WTC11 (cell line): ENCODE data around the gene CEP135. TPM values are rescaled to one million over a fixed set of nuclear protein-coding genes. Genes with fewer than 3 reads are reported as not detected.

Experiments
- ATAC-seq: fragments of 200-7000 bp; cut with Tn5 transposase; 2 replicates; pipeline ENCODE4 v1.10.0; 2021; ENCODE audit warnings: mild to moderate bottlenecking, moderate library complexity
- Bru-seq: library from RNA; stranded (reverse); fragments of 400-500 nt; gene quantifications from one replicate; lab custom pipeline; 2021; lab: Mats Ljungman, UMichigan
- CTCF ChIA-PET: fragments of 300-600 bp; sonication (Branson Sonifier 250); formaldehyde crosslinking; loops from one replicate; lab custom pipeline; 2021; ENCODE audit warnings: antibody characterized with exemption; lab: Charles Lee
- POLR2A ChIA-PET: fragments of 350-600 bp; sonication (Branson Sonifier 250); formaldehyde crosslinking; loops from one replicate; lab custom pipeline; 2021; ENCODE audit warnings: antibody characterized with exemption; lab: Charles Lee
- DNase-seq: peaks from one replicate; pipeline ENCODE4 v3.0.0; 2021; ENCODE audit warnings: low spot score
- H3K27ac Mint-ChIP-seq: 2 replicates; pipeline ENCODE4 v1.8.0; 2021; ENCODE audit warnings: mixed read lengths
- H3K27me3 Mint-ChIP-seq: 2 replicates; pipeline ENCODE4 v1.8.0; 2021; ENCODE audit warnings: low read depth, mild to moderate bottlenecking, moderate library complexity, mixed read lengths
- H3K36me3 Mint-ChIP-seq: 2 replicates; pipeline ENCODE4 v1.8.0; 2021; ENCODE audit warnings: mixed read lengths
- H3K4me1 Mint-ChIP-seq: 2 replicates; pipeline ENCODE4 v1.8.0; 2022; ENCODE audit warnings: mixed read lengths
- H3K4me3 Mint-ChIP-seq: 2 replicates; pipeline ENCODE4 v1.8.0; 2021; ENCODE audit warnings: mild to moderate bottlenecking, moderate library complexity, mixed read lengths
- H3K9me3 Mint-ChIP-seq: 2 replicates; pipeline ENCODE4 v1.8.0; 2021; ENCODE audit warnings: mixed read lengths
- ATF1 ChIP-seq: sonication (generic); formaldehyde crosslinking; IDR thresholded peaks from 2 replicates; pipeline ENCODE4 v1.8.1; 2023; ENCODE audit warnings: mild to moderate bottlenecking, moderate library complexity, missing genetic modification reagents
- FOXK1 ChIP-seq: sonication (generic); formaldehyde crosslinking; IDR thresholded peaks from 2 replicates; pipeline ENCODE4 v1.8.0; 2022; ENCODE audit warnings: mild to moderate bottlenecking, moderate library complexity, missing genetic modification reagents
- GRHL2 ChIP-seq: fragments of 250-450 bp; sonication (Bioruptor Pico); IDR thresholded peaks from 2 replicates; pipeline ENCODE4 v1.8.0; 2022; ENCODE audit warnings: mild to moderate bottlenecking, moderate library complexity; ENCODE audit not compliant: insufficient replicate concordance, severe bottlenecking
- JAZF1 ChIP-seq: fragments of 250-450 bp; sonication (Bioruptor Pico); IDR thresholded peaks from 2 replicates; pipeline ENCODE4 v1.9.0; 2021; ENCODE audit warnings: moderate library complexity, mild to moderate bottlenecking, inconsistent platforms
- MYBL2 ChIP-seq: sonication (generic); formaldehyde crosslinking; IDR thresholded peaks from 2 replicates; pipeline ENCODE4 v1.8.1; 2023; ENCODE audit warnings: mild to moderate bottlenecking, moderate library complexity, missing genetic modification reagents
- NFYB ChIP-seq: sonication (generic); formaldehyde crosslinking; conservative IDR thresholded peaks from 2 replicates; pipeline ENCODE4 v1.8.0; 2022; ENCODE audit warnings: low read depth, missing genetic modification reagents
- NR2C2 ChIP-seq: sonication (generic); formaldehyde crosslinking; IDR thresholded peaks from 2 replicates; pipeline ENCODE4 v1.8.0; 2022; ENCODE audit warnings: mild to moderate bottlenecking, missing genetic modification reagents
- OVOL2 ChIP-seq: fragments of 250-450 bp; sonication (Bioruptor Pico); IDR thresholded peaks from 2 replicates; pipeline ENCODE4 v1.9.0; 2021; ENCODE audit warnings: mild to moderate bottlenecking, borderline replicate concordance
- SMAD3 ChIP-seq: sonication (generic); formaldehyde crosslinking; IDR thresholded peaks from 2 replicates; pipeline ENCODE4 v1.8.0; 2022; ENCODE audit warnings: missing genetic modification reagents, mild to moderate bottlenecking, borderline replicate concordance
- SOX15 ChIP-seq: fragments of 250-450 bp; sonication (Bioruptor Pico); IDR thresholded peaks from 2 replicates; pipeline ENCODE4 v1.9.0; 2021; ENCODE audit warnings: mild to moderate bottlenecking
- ZNF138 ChIP-seq: sonication (generic); formaldehyde crosslinking; conservative IDR thresholded peaks from 2 replicates; pipeline ENCODE4 v1.8.1; 2022; ENCODE audit warnings: mild to moderate bottlenecking, moderate library complexity, missing genetic modification reagents
- long read RNA-seq, 3 experiments: library from RNA in 1 of 3; library from capped mRNA in 1 of 3; library from polyadenylated mRNA in 1 of 3; unstranded in 2 of 3; stranded (forward) in 1 of 3; transcript quantifications; one replicate each; pipeline ENCODE4 v2.0.0, GENCODE V29; 2021
- total RNA-seq: library from RNA; stranded (reverse); gene quantifications from 3 replicates; pipeline ENCODE4 v1.2.3, GENCODE V29; 2021
- TF ChIP-seq, protein P1 (sequence below): sonication (generic); formaldehyde crosslinking; IDR thresholded peaks from 2 replicates; pipeline ENCODE4 v1.8.1; 2022; ENCODE audit warnings: missing genetic modification reagents, borderline replicate concordance
- TF ChIP-seq, protein P2 (sequence below): sonication (generic); formaldehyde crosslinking; IDR thresholded peaks from 2 replicates; pipeline ENCODE4 v1.8.0; 2022; ENCODE audit warnings: mild to moderate bottlenecking, missing genetic modification reagents
- TF ChIP-seq, protein P3 (sequence below): sonication (generic); formaldehyde crosslinking; IDR thresholded peaks from 2 replicates; pipeline ENCODE4 v1.8.1; 2022; ENCODE audit warnings: low read depth, missing genetic modification reagents, borderline replicate concordance
- TF ChIP-seq, protein P4 (sequence below): sonication (generic); formaldehyde crosslinking; IDR thresholded peaks from 2 replicates; pipeline ENCODE4 v1.8.1; 2023; ENCODE audit warnings: mild to moderate bottlenecking, moderate library complexity, missing genetic modification reagents
- TF ChIP-seq, protein P5 (sequence below): sonication (generic); formaldehyde crosslinking; IDR thresholded peaks from 2 replicates; pipeline ENCODE4 v1.8.1; 2023; ENCODE audit warnings: mild to moderate bottlenecking, missing genetic modification reagents, borderline replicate concordance
- TF ChIP-seq, protein P6 (sequence below): sonication (generic); formaldehyde crosslinking; IDR thresholded peaks from 2 replicates; pipeline ENCODE4 v1.8.1; 2022; ENCODE audit warnings: mild to moderate bottlenecking, moderate library complexity, missing genetic modification reagents

CEP135 gene, protein sequence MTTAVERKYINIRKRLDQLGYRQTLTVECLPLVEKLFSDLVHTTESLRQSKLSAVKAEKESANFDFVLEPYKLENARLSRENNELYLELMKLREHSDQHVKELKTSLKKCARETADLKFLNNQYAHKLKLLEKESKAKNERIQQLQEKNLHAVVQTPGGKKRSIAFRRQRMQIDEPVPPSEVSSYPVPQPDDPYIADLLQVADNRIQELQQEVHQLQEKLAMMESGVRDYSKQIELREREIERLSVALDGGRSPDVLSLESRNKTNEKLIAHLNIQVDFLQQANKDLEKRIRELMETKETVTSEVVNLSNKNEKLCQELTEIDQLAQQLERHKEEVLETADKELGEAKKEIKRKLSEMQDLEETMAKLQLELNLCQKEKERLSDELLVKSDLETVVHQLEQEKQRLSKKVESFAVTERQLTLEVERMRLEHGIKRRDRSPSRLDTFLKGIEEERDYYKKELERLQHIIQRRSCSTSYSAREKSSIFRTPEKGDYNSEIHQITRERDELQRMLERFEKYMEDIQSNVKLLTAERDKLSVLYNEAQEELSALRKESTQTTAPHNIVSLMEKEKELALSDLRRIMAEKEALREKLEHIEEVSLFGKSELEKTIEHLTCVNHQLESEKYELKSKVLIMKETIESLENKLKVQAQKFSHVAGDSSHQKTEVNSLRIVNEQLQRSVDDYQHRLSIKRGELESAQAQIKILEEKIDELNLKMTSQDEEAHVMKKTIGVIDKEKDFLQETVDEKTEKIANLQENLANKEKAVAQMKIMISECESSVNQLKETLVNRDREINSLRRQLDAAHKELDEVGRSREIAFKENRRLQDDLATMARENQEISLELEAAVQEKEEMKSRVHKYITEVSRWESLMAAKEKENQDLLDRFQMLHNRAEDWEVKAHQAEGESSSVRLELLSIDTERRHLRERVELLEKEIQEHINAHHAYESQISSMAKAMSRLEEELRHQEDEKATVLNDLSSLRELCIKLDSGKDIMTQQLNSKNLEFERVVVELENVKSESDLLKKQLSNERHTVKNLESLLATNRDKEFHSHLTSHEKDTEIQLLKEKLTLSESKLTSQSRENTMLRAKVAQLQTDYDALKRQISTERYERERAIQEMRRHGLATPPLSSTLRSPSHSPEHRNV
- total RNA-seq: 11.3 to 13.6 TPM (median 12.9 TPM) in 3 replicates
- percentile 69 among the genes with signal in this experiment for Bru-seq, nascent RNA
- long read RNA-seq, experiment 1, full-length matches to known transcripts: 21 of 49 reads
- long read RNA-seq, experiment 1, partial matches to known transcripts: 19 of 49 reads
- long read RNA-seq, experiment 1, other reads (novel, unspliced or antisense): 9 of 49 reads
- long read RNA-seq, experiment 2, partial matches to known transcripts: 8 of 13 reads
- long read RNA-seq, experiment 2, other reads (novel, unspliced or antisense): 5 of 13 reads
- long read RNA-seq, experiment 3, partial matches to known transcripts: 1 of 3 reads
- long read RNA-seq, experiment 3, other reads (novel, unspliced or antisense): 2 of 3 reads

DNA sequence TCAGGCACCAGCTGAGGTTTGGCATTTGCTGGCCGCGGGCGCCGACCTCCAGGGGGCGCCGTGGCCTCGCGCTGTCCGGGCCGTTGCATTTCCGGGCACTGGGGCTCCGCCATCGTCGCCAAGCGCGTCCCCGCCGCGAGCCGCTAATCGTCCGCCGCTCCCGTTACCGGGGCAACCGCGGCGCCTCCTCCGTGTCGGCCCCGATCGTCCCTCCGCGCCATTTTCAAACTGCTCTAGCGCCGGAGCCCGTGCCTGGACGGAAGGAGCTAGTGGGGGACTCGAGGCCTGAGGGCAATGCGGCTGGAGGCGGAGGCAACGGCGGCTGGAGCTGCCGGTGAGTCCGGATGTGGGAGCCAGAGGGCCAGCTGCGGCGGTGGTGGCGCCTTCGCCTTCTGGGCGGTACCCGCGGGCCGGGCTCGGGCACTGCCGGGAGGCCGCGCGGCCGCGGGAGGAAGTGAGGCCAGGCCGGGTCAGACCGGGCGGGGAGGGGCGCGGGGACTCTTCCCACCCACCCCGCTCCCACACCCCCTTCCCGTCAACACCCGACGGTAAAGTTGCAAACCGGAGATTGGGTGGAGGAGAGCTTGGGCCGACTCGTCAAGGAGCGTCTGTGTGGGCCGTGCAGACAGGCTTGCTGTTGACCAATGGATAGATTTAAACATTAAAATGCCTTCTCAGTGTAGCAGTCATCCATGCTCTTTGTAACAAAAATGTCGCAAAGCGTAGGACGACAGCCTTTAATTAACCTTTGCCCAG, at the start of gene CEP135:
Gene CEP135 (plus strand): TSS at position 220 of the 756 bp plus-strand sequence. CDS start 3,186 bp downstream, outside the sequence.
- POLR2A ChIA-PET: interaction anchor here (0.6 to 1.4 kb wide), 6 partner anchors 100 to 487 kb away, joined by 3 to 5 read pairs (median 4); partner anchors contain the start of genes AASDH and PAICS
- TF ChIP-seq FOXK1 (CRISPR knock-in tag) (peak; percentile 84), ATF1 (CRISPR knock-in tag) (no peak), GRHL2 (CRISPR knock-in tag) (no peak), JAZF1 (CRISPR knock-in tag) (no peak), ZNF138 (CRISPR knock-in tag) (no peak), SMAD3 (no peak; the same call in none of the 2 replicates), NFYB (CRISPR knock-in tag) (peak; percentile 40; the same call in 1 of the 2 replicates), NR2C2 (CRISPR knock-in tag) (no peak), SOX15 (CRISPR knock-in tag) (no peak), MYBL2 (peak; percentile 86; the same call in 1 of the 2 replicates), OVOL2 (no peak)
- TF ChIP-seq, protein P1, sequence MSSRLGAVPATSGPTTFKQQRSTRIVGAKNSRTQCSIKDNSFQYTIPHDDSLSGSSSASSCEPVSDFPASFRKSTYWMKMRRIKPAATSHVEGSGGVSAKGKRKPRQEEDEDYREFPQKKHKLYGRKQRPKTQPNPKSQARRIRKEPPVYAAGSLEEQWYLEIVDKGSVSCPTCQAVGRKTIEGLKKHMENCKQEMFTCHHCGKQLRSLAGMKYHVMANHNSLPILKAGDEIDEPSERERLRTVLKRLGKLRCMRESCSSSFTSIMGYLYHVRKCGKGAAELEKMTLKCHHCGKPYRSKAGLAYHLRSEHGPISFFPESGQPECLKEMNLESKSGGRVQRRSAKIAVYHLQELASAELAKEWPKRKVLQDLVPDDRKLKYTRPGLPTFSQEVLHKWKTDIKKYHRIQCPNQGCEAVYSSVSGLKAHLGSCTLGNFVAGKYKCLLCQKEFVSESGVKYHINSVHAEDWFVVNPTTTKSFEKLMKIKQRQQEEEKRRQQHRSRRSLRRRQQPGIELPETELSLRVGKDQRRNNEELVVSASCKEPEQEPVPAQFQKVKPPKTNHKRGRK (CRISPR knock-in tag): 0 out of 2 replicates have a peak, but pooled peaks have one; percentile 64
- TF ChIP-seq, protein P2, sequence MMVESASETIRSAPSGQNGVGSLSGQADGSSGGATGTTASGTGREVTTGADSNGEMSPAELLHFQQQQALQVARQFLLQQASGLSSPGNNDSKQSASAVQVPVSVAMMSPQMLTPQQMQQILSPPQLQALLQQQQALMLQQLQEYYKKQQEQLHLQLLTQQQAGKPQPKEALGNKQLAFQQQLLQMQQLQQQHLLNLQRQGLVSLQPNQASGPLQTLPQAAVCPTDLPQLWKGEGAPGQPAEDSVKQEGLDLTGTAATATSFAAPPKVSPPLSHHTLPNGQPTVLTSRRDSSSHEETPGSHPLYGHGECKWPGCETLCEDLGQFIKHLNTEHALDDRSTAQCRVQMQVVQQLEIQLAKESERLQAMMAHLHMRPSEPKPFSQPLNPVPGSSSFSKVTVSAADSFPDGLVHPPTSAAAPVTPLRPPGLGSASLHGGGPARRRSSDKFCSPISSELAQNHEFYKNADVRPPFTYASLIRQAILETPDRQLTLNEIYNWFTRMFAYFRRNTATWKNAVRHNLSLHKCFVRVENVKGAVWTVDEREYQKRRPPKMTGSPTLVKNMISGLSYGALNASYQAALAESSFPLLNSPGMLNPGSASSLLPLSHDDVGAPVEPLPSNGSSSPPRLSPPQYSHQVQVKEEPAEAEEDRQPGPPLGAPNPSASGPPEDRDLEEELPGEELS: peak; percentile 88; the same call in 1 of the 2 replicates
- TF ChIP-seq, protein P3, sequence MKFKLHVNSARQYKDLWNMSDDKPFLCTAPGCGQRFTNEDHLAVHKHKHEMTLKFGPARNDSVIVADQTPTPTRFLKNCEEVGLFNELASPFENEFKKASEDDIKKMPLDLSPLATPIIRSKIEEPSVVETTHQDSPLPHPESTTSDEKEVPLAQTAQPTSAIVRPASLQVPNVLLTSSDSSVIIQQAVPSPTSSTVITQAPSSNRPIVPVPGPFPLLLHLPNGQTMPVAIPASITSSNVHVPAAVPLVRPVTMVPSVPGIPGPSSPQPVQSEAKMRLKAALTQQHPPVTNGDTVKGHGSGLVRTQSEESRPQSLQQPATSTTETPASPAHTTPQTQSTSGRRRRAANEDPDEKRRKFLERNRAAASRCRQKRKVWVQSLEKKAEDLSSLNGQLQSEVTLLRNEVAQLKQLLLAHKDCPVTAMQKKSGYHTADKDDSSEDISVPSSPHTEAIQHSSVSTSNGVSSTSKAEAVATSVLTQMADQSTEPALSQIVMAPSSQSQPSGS (CRISPR knock-in tag): no peak
- TF ChIP-seq, protein P4, sequence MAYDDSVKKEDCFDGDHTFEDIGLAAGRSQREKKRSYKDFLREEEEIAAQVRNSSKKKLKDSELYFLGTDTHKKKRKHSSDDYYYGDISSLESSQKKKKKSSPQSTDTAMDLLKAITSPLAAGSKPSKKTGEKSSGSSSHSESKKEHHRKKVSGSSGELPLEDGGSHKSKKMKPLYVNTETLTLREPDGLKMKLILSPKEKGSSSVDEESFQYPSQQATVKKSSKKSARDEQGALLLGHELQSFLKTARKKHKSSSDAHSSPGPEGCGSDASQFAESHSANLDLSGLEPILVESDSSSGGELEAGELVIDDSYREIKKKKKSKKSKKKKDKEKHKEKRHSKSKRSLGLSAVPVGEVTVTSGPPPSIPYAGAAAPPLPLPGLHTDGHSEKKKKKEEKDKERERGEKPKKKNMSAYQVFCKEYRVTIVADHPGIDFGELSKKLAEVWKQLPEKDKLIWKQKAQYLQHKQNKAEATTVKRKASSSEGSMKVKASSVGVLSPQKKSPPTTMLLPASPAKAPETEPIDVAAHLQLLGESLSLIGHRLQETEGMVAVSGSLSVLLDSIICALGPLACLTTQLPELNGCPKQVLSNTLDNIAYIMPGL (CRISPR knock-in tag): peak; percentile 98
- TF ChIP-seq, protein P5, sequence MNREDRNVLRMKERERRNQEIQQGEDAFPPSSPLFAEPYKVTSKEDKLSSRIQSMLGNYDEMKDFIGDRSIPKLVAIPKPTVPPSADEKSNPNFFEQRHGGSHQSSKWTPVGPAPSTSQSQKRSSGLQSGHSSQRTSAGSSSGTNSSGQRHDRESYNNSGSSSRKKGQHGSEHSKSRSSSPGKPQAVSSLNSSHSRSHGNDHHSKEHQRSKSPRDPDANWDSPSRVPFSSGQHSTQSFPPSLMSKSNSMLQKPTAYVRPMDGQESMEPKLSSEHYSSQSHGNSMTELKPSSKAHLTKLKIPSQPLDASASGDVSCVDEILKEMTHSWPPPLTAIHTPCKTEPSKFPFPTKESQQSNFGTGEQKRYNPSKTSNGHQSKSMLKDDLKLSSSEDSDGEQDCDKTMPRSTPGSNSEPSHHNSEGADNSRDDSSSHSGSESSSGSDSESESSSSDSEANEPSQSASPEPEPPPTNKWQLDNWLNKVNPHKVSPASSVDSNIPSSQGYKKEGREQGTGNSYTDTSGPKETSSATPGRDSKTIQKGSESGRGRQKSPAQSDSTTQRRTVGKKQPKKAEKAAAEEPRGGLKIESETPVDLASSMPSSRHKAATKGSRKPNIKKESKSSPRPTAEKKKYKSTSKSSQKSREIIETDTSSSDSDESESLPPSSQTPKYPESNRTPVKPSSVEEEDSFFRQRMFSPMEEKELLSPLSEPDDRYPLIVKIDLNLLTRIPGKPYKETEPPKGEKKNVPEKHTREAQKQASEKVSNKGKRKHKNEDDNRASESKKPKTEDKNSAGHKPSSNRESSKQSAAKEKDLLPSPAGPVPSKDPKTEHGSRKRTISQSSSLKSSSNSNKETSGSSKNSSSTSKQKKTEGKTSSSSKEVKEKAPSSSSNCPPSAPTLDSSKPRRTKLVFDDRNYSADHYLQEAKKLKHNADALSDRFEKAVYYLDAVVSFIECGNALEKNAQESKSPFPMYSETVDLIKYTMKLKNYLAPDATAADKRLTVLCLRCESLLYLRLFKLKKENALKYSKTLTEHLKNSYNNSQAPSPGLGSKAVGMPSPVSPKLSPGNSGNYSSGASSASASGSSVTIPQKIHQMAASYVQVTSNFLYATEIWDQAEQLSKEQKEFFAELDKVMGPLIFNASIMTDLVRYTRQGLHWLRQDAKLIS: peak; percentile 90; the same call in 1 of the 2 replicates
- TF ChIP-seq, protein P6, sequence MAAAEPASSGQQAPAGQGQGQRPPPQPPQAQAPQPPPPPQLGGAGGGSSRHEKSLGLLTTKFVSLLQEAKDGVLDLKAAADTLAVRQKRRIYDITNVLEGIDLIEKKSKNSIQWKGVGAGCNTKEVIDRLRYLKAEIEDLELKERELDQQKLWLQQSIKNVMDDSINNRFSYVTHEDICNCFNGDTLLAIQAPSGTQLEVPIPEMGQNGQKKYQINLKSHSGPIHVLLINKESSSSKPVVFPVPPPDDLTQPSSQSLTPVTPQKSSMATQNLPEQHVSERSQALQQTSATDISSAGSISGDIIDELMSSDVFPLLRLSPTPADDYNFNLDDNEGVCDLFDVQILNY: peak; percentile 94

More for the DNA sequence above, at the start of gene CEP135:
- no peaks in the 10 kb centered on the region for H3K27me3 Mint-ChIP-seq
- ATAC-seq (peak; percentile 81), DNase-seq (peak; percentile 94)
- H3K27ac Mint-ChIP-seq: peak within 1 kb of the TSS; percentile 93
- H3K4me1 Mint-ChIP-seq: peaks cover 37% of the 10 kb centered on the region
- CTCF ChIA-PET: interaction anchor here (0.5 to 2.1 kb wide), 49 partner anchors 8 to 1222 kb away, joined by 3 to 25 read pairs (median 4); partner anchors contain the start of genes AASDH, PAICS and PPAT
- H3K9me3 Mint-ChIP-seq: 0 out of 2 replicates have a peak, but pooled peaks cover 4% of the 10 kb centered on the region
- H3K36me3 Mint-ChIP-seq: peaks cover 7% of the 10 kb centered on the region
- H3K4me3 Mint-ChIP-seq: peak within 1 kb of the TSS; percentile 85
